PC-9 (cell line): ENCODE data around the gene KIN. TPM values are rescaled to one million over a fixed set of nuclear protein-coding genes. Genes with fewer than 3 reads are reported as not detected.

Experiments used
- BruUV-seq: library from RNA; stranded (reverse); fragments of 400-500 nt; replicated peaks from 2 replicates; lab custom pipeline; 2021; lab: Mats Ljungman, UMichigan
- CTCF ChIA-PET: fragments of 300-600 bp; sonication (Branson Sonifier 250); formaldehyde crosslinking; loops from one replicate; lab custom pipeline; 2022; ENCODE audit warnings: antibody characterized with exemption; lab: Charles Lee
- POLR2A ChIA-PET: fragments of 300-600 bp; sonication (Branson Sonifier 250); formaldehyde crosslinking; loops from one replicate; lab custom pipeline; 2022; ENCODE audit warnings: antibody characterized with exemption; ENCODE audit not compliant: unreplicated experiment; lab: Charles Lee
- DNase-seq, 2 experiments: peaks; one replicate each; pipeline versions ENCODE4 v3.0.0 to v3.0.0-alpha.2; 2015 to 2022; ENCODE audit warnings: mixed read lengths in 1 of 2
- H2AFZ ChIP-seq: fragments of 200-600 bp; sonication (generic); 2 replicates; pipeline ENCODE4 v1.8.1; 2017; ENCODE audit warnings: antibody characterized with exemption
- H3F3A ChIP-seq: fragments of 200-600 bp; sonication (generic); 2 replicates; pipeline ENCODE4 v1.8.1; 2017; ENCODE audit warnings: antibody characterized with exemption, mild to moderate bottlenecking, low read depth; ENCODE audit not compliant: insufficient read depth
- H3K27ac ChIP-seq: fragments of 200-600 bp; sonication (generic); 2 replicates; pipeline ENCODE4 v1.6.1; 2016; ENCODE audit warnings: mixed run types
- H3K27me3 ChIP-seq: fragments of 200-600 bp; sonication (generic); 2 replicates; pipeline ENCODE4 v1.6.1; 2016; ENCODE audit warnings: low read depth, mixed run types; ENCODE audit not compliant: insufficient read depth
- H3K36me3 ChIP-seq: fragments of 200-600 bp; sonication (generic); 2 replicates; pipeline ENCODE4 v1.6.1; 2016; ENCODE audit warnings: low read depth, mixed run types
- H3K4me1 ChIP-seq: fragments of 200-600 bp; sonication (generic); replicated peaks from 2 replicates; pipeline ENCODE4 v1.6.1; 2016; ENCODE audit warnings: mixed run types; ENCODE audit not compliant: insufficient read depth
- H3K4me2 ChIP-seq: fragments of 200-600 bp; sonication (generic); 2 replicates; pipeline ENCODE4 v1.6.1; 2017; ENCODE audit warnings: mixed run types
- H3K4me3 ChIP-seq: fragments of 200-600 bp; sonication (generic); 2 replicates; pipeline ENCODE4 v1.6.1; 2016; ENCODE audit warnings: mixed run types
- H3K79me2 ChIP-seq: fragments of 200-600 bp; sonication (generic); 2 replicates; pipeline ENCODE4 v1.6.1; 2017; ENCODE audit warnings: low read depth, mixed run types
- H3K9me2 ChIP-seq: fragments of 200-600 bp; sonication (generic); 2 replicates; pipeline ENCODE4 v1.8.1; 2017; ENCODE audit warnings: mild to moderate bottlenecking; ENCODE audit not compliant: insufficient read depth
- H3K9me3 ChIP-seq: fragments of 200-600 bp; sonication (generic); 2 replicates; pipeline ENCODE4 v1.8.1; 2016; ENCODE audit warnings: low read depth; ENCODE audit not compliant: insufficient read depth
- H4K20me1 ChIP-seq: fragments of 200-600 bp; sonication (generic); 2 replicates; pipeline ENCODE4 v1.8.1; 2017; ENCODE audit not compliant: insufficient read depth
- EZH2 ChIP-seq: fragments of 200-600 bp; sonication (generic); IDR thresholded peaks from 2 replicates; pipeline ENCODE4 v1.8.0; 2017; ENCODE audit warnings: antibody characterized with exemption, low read depth
- intact Hi-C: fragments of 100-400 bp; cut with micrococcal nuclease; formaldehyde crosslinking; loops from one replicate; pipeline ENCODE4 v1.10.0; 2022; ENCODE audit not compliant: unreplicated experiment
- total RNA-seq: library from RNA; stranded (reverse); gene quantifications from 2 replicates; pipeline ENCODE4 v1.2.3, GENCODE V29; 2021
- TF ChIP-seq, protein P1 (sequence below): fragments of 200-600 bp; sonication (generic); conservative IDR thresholded peaks from 2 replicates; pipeline ENCODE4 v1.6.1; 2017; ENCODE audit warnings: mixed run types, antibody characterized with exemption, mild to moderate bottlenecking, moderate library complexity

Gene KIN
- total RNA-seq, 1 experiment from 2014 or later, result 10.4 TPM

GRCh38 chr10:7826971-7827370 is 39.2 kb upstream of the KIN start:
- H4K20me1 ChIP-seq, result no peaks in the 10 kb centered on the region
- H3K9me3 ChIP-seq, result no peaks in the 10 kb centered on the region
- H3K27me3 ChIP-seq, result no peaks in the 10 kb centered on the region
- intact Hi-C loops, result no loop called here
- H3K4me2 ChIP-seq, result no peak overlapping the region
- no peaks in the 10 kb centered on the region for H3K79me2 ChIP-seq
- no peak overlapping the region for H3K4me3 ChIP-seq
- no peak for TF ChIP-seq EZH2
- TF ChIP-seq, protein P1, sequence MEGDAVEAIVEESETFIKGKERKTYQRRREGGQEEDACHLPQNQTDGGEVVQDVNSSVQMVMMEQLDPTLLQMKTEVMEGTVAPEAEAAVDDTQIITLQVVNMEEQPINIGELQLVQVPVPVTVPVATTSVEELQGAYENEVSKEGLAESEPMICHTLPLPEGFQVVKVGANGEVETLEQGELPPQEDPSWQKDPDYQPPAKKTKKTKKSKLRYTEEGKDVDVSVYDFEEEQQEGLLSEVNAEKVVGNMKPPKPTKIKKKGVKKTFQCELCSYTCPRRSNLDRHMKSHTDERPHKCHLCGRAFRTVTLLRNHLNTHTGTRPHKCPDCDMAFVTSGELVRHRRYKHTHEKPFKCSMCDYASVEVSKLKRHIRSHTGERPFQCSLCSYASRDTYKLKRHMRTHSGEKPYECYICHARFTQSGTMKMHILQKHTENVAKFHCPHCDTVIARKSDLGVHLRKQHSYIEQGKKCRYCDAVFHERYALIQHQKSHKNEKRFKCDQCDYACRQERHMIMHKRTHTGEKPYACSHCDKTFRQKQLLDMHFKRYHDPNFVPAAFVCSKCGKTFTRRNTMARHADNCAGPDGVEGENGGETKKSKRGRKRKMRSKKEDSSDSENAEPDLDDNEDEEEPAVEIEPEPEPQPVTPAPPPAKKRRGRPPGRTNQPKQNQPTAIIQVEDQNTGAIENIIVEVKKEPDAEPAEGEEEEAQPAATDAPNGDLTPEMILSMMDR, result no peak
- DNase-seq, result no peak
- POLR2A ChIA-PET, result no interaction called here
- no peaks in the 10 kb centered on the region for H3K4me1 ChIP-seq
- no peaks in the 10 kb centered on the region for H3K36me3 ChIP-seq
- H2AFZ ChIP-seq, result no peak overlapping the region
- no peaks in the 10 kb centered on the region for H3F3A ChIP-seq
- no TSS peak for BruUV-seq
- H3K9me2 ChIP-seq, result no peaks in the 10 kb centered on the region
- H3K27ac ChIP-seq, result no peak overlapping the region
- CTCF ChIA-PET, result no interaction called here

GRCh38 chr10:7824251-7824650 is 36.5 kb upstream of the KIN start:
- Histone ChIP-seq H3K27me3 (no peaks in the 10 kb centered on the region), H3K36me3 (no peaks in the 10 kb centered on the region), H3K27ac (no peak overlapping the region), H3K9me3 (no peaks in the 10 kb centered on the region), H3K9me2 (no peaks in the 10 kb centered on the region), H2AFZ (no peak overlapping the region), H3K4me2 (no peak overlapping the region), H4K20me1 (no peaks in the 10 kb centered on the region; the same call in 1 of the 2 replicates), H3K4me3 (no peak overlapping the region), H3F3A (no peaks in the 10 kb centered on the region), H3K4me1 (peaks cover 9% of the 10 kb centered on the region; the same call in 1 of the 2 replicates), H3K79me2 (0 out of 2 replicates have a peak, but pooled peaks cover 12% of the 10 kb centered on the region)
- ChIA-PET POLR2A (interaction anchor here (0.7 kb wide), 1 partner anchor 61 kb away, joined by 4 read pairs; no protein-coding TSS in a partner anchor), CTCF (no interaction called here)
- no peak for DNase-seq
- TF ChIP-seq, protein P1, result no peak
- no peak for TF ChIP-seq EZH2
- intact Hi-C loops, result no loop called here
- BruUV-seq, result no TSS peak

DNA sequence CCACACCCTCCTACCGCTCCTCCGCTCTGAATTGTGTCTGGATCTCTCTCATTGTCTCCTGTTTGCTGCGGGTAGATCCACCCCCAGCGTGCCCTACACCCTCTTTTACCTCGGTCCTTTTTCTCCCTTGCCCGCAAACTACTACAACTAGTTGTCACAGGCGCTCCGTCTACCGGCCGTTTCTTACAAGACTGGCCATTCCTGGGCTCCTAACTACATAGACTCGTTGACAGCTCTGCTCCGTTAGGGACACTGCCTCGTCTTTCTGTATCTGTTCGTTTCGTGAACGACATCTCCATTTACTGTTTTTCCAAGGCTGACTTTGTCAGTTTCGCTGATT is 31.3 kb upstream of the KIN start:
- ChIA-PET CTCF (interaction anchor here (0.7 kb wide), 1 partner anchor 9 kb away, joined by 3 read pairs; no protein-coding TSS in a partner anchor), POLR2A (interaction anchor here (0.7 kb wide), 1 partner anchor 214 kb away, joined by 4 read pairs; no protein-coding TSS in a partner anchor)
- no peaks in the 10 kb centered on the region; the same call in 1 of the 2 replicates for H4K20me1 ChIP-seq
- intact Hi-C loops, result no loop called here
- H3K27me3 ChIP-seq, result no peaks in the 10 kb centered on the region
- peak in 1 of 2 experiments; percentile 22 for DNase-seq
- H2AFZ ChIP-seq, result peak overlapping the region; percentile 92
- TF ChIP-seq, protein P1, result no peak; the same call in 1 of the 2 replicates
- TF ChIP-seq EZH2, result no peak
- no peaks in the 10 kb centered on the region for H3K36me3 ChIP-seq
- H3K9me3 ChIP-seq, result no peaks in the 10 kb centered on the region
- H3K4me2 ChIP-seq, result peak overlapping the region; percentile 92
- no peaks in the 10 kb centered on the region for H3F3A ChIP-seq
- no TSS peak for BruUV-seq
- peaks cover 14% of the 10 kb centered on the region; the same call in 1 of the 2 replicates for H3K4me1 ChIP-seq
- H3K27ac ChIP-seq, result no peak overlapping the region
- peak overlapping the region; percentile 82 for H3K4me3 ChIP-seq
- peaks cover 24% of the 10 kb centered on the region for H3K79me2 ChIP-seq
- no peaks in the 10 kb centered on the region for H3K9me2 ChIP-seq
